Activated gamma-delta T cell (primary cell): ENCODE measurements around the gene MCU.
"Not testable (repeated sequence)": the region's sequence is repeated elsewhere in the genome, so short reads cannot be mapped to it uniquely, and the experiment has no call there.

Experiments
- DNase-seq: peaks from one replicate; lab custom pipeline; 2025; lab: John Stamatoyannopoulos, UW

Gene MCU

DNA sequence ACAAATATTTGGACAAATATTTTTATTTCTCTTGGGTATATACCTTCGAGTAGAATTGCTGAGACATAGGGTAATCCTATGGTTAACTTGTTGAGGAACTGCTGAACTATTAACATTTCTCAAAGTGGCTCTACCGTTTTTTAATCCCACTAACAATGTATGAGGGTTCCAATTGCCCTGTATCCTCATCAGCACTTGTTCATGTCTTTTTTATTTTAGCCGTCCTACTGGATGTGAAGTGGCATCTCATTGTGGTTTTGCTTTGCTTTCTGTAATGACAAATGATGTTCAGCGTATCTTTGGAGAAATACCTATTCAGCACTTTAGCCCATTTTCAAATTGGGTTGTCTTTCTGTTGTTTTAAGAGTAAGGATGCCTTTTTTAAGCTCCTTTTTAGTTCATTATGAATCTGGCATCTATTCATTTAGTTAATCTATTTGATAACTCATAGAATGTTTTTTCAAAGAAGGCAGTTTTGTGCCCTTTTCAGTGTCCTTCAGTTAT lies 40.0 kb downstream of the MCU start:
- DNase-seq = no peak

DNA sequence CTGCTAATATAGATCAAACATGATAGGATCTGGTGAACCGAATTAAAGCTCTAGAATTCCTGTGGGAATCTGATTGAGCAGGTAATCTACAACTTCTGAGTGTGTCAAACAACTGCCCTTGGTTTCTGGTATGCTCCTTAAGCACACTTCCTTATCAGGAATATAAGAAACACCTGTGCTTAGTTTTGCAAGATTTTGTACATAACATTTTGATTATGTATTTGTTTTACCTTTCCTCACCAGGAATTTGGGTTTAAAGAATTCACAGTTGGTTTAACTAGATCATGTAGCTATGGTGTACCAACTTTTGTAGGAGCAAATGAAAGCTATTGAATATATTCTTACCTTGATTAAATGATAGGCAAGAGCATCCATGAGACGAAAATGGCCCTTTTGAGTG lies 40.6 kb downstream of the MCU start:
- no peak for DNase-seq

GRCh38 chr10:72733989-72734388 lies 42.0 kb downstream of the MCU start:
- no peak for DNase-seq

GRCh38 chr10:72735288-72735936 lies 43.5 kb downstream of the MCU start:
- no peak for DNase-seq

- no peak for DNase-seq
Measured at GRCh38 chr10:72736176-72736827, 44.4 kb downstream of the MCU start.

DNA sequence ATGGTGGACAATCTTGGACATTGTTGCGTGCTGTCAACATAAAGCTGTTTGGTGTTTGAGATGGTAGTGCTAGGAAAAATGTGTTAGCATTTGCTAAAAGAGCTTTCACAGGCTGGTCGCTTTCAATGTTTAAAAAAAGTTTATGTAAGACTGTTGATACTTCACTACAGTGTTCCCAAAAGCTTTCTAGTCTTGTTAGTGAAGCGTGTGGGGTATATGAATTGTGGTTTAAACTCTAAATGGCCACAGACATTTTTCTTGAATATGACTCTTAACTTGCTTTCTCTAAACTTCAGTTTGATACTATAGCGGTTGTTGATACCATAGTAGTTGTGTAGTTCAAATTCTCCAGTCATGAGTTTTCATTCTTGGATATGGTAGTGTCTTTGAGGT lies 44.9 kb downstream of the MCU start:
- DNase-seq = no peak

DNA sequence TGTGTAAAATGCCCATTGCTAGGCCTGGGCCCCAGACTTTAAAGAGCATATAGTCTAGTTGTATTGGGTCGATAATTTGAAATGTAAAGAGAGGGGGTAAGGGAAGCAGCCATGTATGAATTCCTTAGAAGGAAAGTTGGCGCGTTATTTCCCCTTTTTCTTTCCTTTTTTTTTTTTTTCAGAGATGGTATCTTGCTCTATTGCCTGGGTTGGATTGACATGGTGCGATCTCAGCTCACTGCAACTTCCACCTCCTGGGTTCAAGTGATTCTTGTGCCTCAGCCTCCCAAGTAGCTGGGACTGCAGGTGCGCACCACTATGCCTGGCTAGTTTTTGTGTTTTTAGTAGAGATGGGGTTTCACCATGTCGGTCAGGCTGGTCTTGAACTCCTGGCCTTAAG lies 45.4 kb downstream of the MCU start:
- not testable (repeated sequence) for DNase-seq

DNA sequence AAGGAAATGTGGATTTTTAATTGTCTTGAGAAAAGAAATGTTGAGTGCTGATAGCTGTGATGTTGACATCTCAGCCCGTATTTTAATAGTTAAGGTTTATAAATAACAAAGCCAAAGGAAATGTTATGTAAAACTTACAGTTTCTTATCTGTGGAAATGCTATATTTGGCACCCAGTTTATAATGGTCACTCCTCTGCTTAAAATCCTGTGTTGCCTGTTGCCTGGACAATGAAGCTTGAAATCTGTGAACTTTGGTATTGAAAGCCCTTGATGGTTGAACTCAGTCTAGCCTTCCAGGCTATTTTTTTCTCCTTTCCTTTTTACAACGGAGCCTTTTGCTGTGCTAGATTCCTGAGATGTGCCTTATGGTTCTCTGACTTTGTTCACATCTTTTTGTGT lies 46.5 kb downstream of the MCU start:
- no peak for DNase-seq

- no peak for DNase-seq
Measured at GRCh38 chr10:72740528-72740927, 48.6 kb downstream of the MCU start.

- no peak for DNase-seq
Measured at GRCh38 chr10:72742092-72742491, 50.1 kb downstream of the MCU start.

DNA sequence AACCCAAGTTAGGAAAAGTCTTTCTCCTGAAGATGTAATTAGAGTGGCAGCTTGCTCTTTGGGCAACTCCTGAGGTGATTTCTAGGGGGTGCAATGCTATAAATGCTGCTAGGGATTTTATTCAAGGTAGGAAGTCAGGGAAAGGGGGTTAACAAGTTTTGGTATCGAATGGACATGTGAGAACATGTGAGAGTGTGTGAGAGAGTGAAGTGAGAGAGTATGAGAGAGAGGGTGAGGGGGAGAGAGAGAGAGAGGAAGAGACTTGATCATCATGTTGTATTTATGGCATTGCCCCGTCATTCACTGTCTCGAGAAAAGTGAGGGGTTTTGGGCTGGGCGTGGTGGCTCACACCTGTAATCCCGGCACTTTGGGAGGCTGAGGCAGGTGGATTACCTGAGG lies 50.9 kb downstream of the MCU start:
- no peak for DNase-seq

DNA sequence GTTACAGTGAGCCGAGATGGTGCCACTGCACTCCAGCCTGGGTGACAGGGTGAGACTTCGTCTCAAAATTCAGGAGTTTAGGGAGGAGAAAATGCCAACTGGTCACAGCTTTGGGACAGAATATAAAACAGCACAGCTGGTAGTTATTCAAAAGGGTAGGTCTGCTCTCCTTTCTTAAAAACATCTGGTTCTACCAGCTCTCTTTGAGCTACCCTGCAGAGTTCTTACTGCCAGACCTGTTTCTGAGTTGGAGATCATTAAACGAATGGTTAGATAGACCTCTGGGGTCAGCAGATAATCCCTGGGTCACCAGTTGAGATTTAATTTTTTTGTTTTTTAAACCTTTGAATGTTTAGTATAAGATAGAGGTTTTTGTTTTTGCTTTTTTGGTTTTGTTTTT lies 52.6 kb downstream of the MCU start:
- DNase-seq = no peak

- DNase-seq = no peak
Measured at GRCh38 chr10:72746426-72747363, 54.8 kb downstream of the MCU start.

DNA sequence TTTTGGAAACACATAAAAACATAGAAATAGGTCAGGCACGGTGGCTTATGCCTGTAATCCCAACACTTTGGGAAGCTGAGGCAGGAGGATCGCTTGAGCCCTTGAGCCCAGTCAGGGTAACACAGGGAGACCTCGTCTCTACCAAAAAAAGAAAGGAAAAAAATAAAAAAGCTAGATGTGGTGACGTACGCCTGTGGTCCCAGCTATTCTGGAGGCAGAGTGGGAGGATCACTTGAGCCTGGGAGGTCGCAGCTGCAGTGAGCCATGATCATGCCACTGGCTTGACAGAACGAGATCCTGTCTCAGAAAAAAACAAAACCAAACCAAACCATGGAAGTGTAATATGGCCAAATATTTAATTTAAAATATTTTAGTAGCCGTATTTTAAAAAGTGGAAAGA lies 55.6 kb downstream of the MCU start:
- DNase-seq = no peak

GRCh38 chr10:72753760-72754231 lies 61.9 kb downstream of the MCU start:
- DNase-seq = no peak

- no peak for DNase-seq
Measured at GRCh38 chr10:72754275-72755032, 62.5 kb downstream of the MCU start.

DNA sequence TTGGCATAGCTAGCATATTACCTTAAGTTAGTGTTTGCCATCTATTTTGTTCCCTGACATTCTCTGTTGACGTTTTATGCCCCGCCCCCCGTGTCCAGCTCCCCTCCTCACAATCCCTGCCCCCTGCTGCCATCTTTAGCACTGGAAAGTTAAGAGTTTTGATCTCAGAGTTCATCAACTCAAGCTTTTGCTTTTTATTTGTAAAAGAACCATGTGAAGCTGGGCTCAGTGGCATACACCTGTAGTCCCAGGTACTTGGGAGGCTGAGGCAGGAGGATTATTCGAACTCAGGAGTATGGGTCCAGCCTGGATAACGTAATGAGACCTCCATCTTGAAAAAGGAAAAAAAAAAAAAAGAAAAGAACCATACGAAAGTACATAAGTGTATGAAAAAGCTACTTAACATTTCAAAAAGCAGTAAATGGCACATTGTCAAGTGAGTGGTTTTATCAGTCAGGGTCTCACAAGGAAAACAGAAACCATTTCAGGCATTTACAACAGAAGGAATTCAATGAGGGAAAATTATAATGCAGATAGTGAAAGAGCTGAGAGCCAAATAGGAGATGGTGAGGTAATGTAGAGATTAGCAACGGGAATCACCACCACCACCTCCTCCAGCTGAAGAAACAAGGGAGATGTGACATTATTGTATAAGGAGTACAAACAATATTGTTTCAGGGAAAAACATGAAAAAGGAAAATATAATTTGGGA lies 64.9 kb downstream of the MCU start:
- no peak for DNase-seq

- no peak for DNase-seq
Measured at GRCh38 chr10:72757732-72758131, 65.8 kb downstream of the MCU start.

- not testable (repeated sequence) for DNase-seq
Measured at GRCh38 chr10:72758930-72759329, 67.0 kb downstream of the MCU start.

- no peak for DNase-seq
Measured at GRCh38 chr10:72759584-72759983, 67.6 kb downstream of the MCU start.

DNA sequence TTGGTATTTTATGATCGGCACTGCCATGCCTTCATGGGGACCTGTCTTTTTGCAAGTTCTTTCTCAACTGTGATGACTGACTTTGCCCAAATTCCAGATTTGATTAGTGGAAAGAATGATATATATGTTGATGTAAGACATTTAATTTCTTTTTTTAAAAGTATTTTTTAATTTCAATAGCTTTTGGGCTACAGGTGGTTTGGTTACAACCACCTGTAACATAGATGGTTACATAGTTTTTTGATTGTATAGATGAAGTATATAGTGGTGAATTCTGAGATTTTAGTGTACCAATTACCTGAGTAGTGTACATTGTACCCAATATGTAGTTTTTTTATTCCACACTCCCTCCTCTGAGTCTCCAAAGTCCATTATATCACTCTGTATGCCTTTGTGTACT lies 69.6 kb downstream of the MCU start:
- no peak for DNase-seq
